GM23338 (cell line): ENCODE data around the gene SAA2. TPM values are rescaled to one million over a fixed set of nuclear protein-coding genes. Genes with fewer than 3 reads are reported as not detected.
"Not testable (repeated sequence)": the region's sequence is repeated elsewhere in the genome, so short reads cannot be mapped to it uniquely, and the experiment has no call there.

Experiments
- ATAC-seq: fragments of 200-7000 bp; cut with Tn5 transposase; 3 replicates; pipeline ENCODE4 v1.9.1; 2020
- DNase-seq: peaks from one replicate; pipeline ENCODE4 v3.0.0-alpha.2; 2015; ENCODE audit warnings: low spot score
- H2AFZ ChIP-seq: fragments of 200-600 bp; sonication (generic); 2 replicates; pipeline ENCODE4 v1.8.0; 2016; ENCODE audit warnings: antibody characterized with exemption, mild to moderate bottlenecking, moderate library complexity
- H3F3A ChIP-seq: fragments of 200-600 bp; sonication (generic); replicated peaks from 2 replicates; pipeline ENCODE4 v1.8.0; 2017; ENCODE audit warnings: antibody characterized with exemption, mixed run types, low read depth
- H3K27ac ChIP-seq: fragments of 200-600 bp; sonication (generic); 2 replicates; pipeline ENCODE4 v1.6.1; 2016; ENCODE audit warnings: low read depth
- H3K27me3 ChIP-seq: fragments of 200-600 bp; sonication (generic); 2 replicates; pipeline ENCODE4 v1.8.0; 2016; ENCODE audit warnings: mild to moderate bottlenecking, mixed run types, moderate library complexity; ENCODE audit not compliant: insufficient read depth
- H3K36me3 ChIP-seq: fragments of 200-600 bp; sonication (generic); 2 replicates; pipeline ENCODE4 v1.8.0; 2016; ENCODE audit warnings: mild to moderate bottlenecking; ENCODE audit not compliant: insufficient read depth
- H3K4me1 ChIP-seq: fragments of 200-600 bp; sonication (generic); 2 replicates; pipeline ENCODE4 v1.8.0; 2016; ENCODE audit warnings: mild to moderate bottlenecking, moderate library complexity; ENCODE audit not compliant: insufficient read depth
- H3K4me2 ChIP-seq: fragments of 200-600 bp; sonication (generic); 2 replicates; pipeline ENCODE4 v1.7.1; 2017; ENCODE audit warnings: mixed run types
- H3K4me3 ChIP-seq: fragments of 200-600 bp; sonication (generic); 2 replicates; pipeline ENCODE4 v1.6.1; 2016; ENCODE audit warnings: mixed run types
- H3K79me2 ChIP-seq: fragments of 200-600 bp; sonication (generic); replicated peaks from 2 replicates; pipeline ENCODE4 v1.8.0; 2017; ENCODE audit warnings: mild to moderate bottlenecking; ENCODE audit not compliant: insufficient read depth
- H3K9me2 ChIP-seq: fragments of 200-600 bp; sonication (generic); 2 replicates; pipeline ENCODE4 v1.8.0; 2017; ENCODE audit not compliant: insufficient read depth
- H4K20me1 ChIP-seq: fragments of 200-600 bp; sonication (generic); replicated peaks from 2 replicates; pipeline ENCODE4 v1.8.0; 2017; ENCODE audit warnings: mild to moderate bottlenecking; ENCODE audit not compliant: insufficient read depth
- H3K27ac Mint-ChIP-seq: 2 replicates; pipeline ENCODE4 v1.8.0; 2020; ENCODE audit warnings: inconsistent platforms, mild to moderate bottlenecking, moderate library complexity, mixed read lengths
- H3K27me3 Mint-ChIP-seq: 3 replicates; pipeline ENCODE4 v1.8.0; 2022; ENCODE audit warnings: low read depth, mild to moderate bottlenecking, moderate library complexity, mixed read lengths, inconsistent platforms; ENCODE audit not compliant: insufficient read depth, poor library complexity
- H3K36me3 Mint-ChIP-seq: 3 replicates; pipeline ENCODE4 v1.8.0; 2021; ENCODE audit warnings: low read depth, mild to moderate bottlenecking, inconsistent platforms, moderate library complexity, mixed read lengths
- H3K4me1 Mint-ChIP-seq: 3 replicates; pipeline ENCODE4 v1.8.0; 2020; ENCODE audit warnings: mild to moderate bottlenecking, inconsistent platforms, mixed read lengths
- H3K4me3 Mint-ChIP-seq: 3 replicates; pipeline ENCODE4 v1.8.0; 2021; ENCODE audit warnings: moderate library complexity, mild to moderate bottlenecking, inconsistent platforms, mixed read lengths
- H3K9me3 Mint-ChIP-seq: 3 replicates; pipeline ENCODE4 v1.8.0; 2020; ENCODE audit warnings: moderate library complexity, mild to moderate bottlenecking, inconsistent platforms, mixed read lengths
- CREB1 ChIP-seq: fragments of 250-450 bp; sonication (Bioruptor Pico); IDR thresholded peaks from 2 replicates; pipeline ENCODE4 v1.5.0; 2020; ENCODE audit warnings: low read depth, mild to moderate bottlenecking, moderate library complexity
- ETS1 ChIP-seq: IDR thresholded peaks from 2 replicates; pipeline ENCODE4 v1.6.1; 2016; ENCODE audit warnings: antibody characterized with exemption
- JUNB ChIP-seq: IDR thresholded peaks from one replicate; pipeline ENCODE4 v1.6.1; 2016; ENCODE audit warnings: antibody characterized with exemption; ENCODE audit not compliant: unreplicated experiment
- STAT1 ChIP-seq: IDR thresholded peaks from one replicate; pipeline ENCODE4 v1.6.1; 2016; ENCODE audit warnings: antibody characterized with exemption; ENCODE audit not compliant: unreplicated experiment
- ZNF114 ChIP-seq: fragments of 250-450 bp; sonication (Bioruptor Pico); IDR thresholded peaks from 2 replicates; pipeline ENCODE4 v1.5.0; 2020; ENCODE audit warnings: mild to moderate bottlenecking, moderate library complexity
- ZNF331 ChIP-seq: fragments of 250-450 bp; sonication (Bioruptor Pico); IDR thresholded peaks from 2 replicates; pipeline ENCODE4 v1.5.0; 2020; ENCODE audit warnings: low read depth, mild to moderate bottlenecking, moderate library complexity
- polyA plus RNA-seq: library from polyadenylated mRNA; unstranded; fragments of >200 nt; fragmentation: Nextera tagmentation; extraction: Ambion mirVana; gene quantifications from 2 replicates; pipeline ENCODE4 v1.2.1, GENCODE V29; 2016
- total RNA-seq: library from RNA; depleted of rRNA; stranded (reverse); fragments of >200 nt; shearing (Covaris generic); gene quantifications from 2 replicates; pipeline ENCODE4 v1.2.3, GENCODE V29; 2014
- TF ChIP-seq, protein P1 (sequence below), 2 experiments: fragments of 200-600 bp in 1 of 2; sonication (generic) in 1 of 2; conservative IDR thresholded peaks; 2 replicates each; pipeline versions ENCODE4 v1.5.1 to v1.6.1; 2016 to 2017; ENCODE audit warnings: antibody characterized with exemption in 2 of 2, low read depth in 2 of 2, mild to moderate bottlenecking in 2 of 2, moderate library complexity in 1 of 2

Gene SAA2
- total and polyA plus RNA-seq, 2 experiments from 2014 or later = not detected

- not testable (repeated sequence) for H3K4me3 ChIP-seq, H3K4me1 ChIP-seq, H3F3A ChIP-seq, H2AFZ ChIP-seq, H3K27ac Mint-ChIP-seq, H3K4me2 ChIP-seq, H3K27me3 ChIP-seq, H3K27me3 Mint-ChIP-seq, H3K4me3 Mint-ChIP-seq, H3K79me2 ChIP-seq, DNase-seq, H4K20me1 ChIP-seq, H3K36me3 Mint-ChIP-seq, H3K4me1 Mint-ChIP-seq, H3K36me3 ChIP-seq, H3K9me3 Mint-ChIP-seq, H3K27ac ChIP-seq, H3K9me2 ChIP-seq
- ATAC-seq = peak; percentile 75
Measured at GRCh38 chr11:18269252-18269651, 20.8 kb upstream of the SAA2 start.

DNA sequence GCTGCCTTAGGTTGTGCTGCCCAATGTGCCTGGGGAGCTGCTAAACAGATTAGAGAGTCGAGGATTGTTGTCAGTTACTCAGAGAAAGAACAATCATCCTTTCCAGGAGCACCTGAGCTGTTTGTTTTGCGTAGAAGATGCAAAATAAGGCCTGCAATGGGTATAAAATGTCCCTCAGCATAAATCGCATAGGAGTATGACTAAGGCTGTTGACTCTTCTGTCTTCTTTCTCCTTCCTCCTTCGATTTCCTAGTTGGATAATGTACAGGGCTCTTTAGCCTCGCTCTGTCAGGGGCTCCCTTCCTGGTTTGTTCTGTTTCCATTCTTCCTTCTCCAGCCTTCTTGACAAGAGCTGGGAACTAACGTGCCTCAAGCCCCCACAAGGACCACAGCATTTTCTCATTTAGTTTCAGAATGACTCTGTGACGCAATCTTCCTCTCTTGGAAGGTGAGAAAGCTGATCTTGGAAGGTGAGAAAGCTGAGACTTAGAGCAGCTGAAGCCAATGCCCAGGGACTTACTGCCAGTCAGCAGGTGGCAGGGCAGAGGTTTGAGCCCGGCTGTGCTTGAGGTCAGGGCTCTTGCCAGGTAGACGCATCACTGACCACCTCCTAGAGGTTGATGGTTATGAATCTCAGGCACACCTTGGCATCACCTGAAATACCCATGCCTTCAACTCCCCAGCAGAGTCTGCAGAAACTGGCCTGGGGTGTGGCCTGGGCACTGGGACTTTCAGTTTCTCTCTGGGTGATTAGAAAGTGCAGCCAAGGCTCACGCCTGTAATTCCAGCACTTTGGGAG, 19.1 kb upstream of the SAA2 start:
- not testable (repeated sequence) for H3K27me3 ChIP-seq, H3K27ac Mint-ChIP-seq, ATAC-seq, H4K20me1 ChIP-seq, H3K4me2 ChIP-seq, H3K4me3 Mint-ChIP-seq, H3K4me3 ChIP-seq, H3K27me3 Mint-ChIP-seq, H3K4me1 ChIP-seq, DNase-seq, H2AFZ ChIP-seq, H3K9me3 Mint-ChIP-seq, H3K36me3 ChIP-seq, H3K36me3 Mint-ChIP-seq, H3K9me2 ChIP-seq, H3K27ac ChIP-seq, H3F3A ChIP-seq, H3K4me1 Mint-ChIP-seq, H3K79me2 ChIP-seq

GRCh38 chr11:18265949-18266348, 17.5 kb upstream of the SAA2 start, which contains the start of gene SAA1:
SAA1 (plus strand) TSS chr11:18266264; CDS start chr11:18266888, 624 bp downstream.
- no peak for TF ChIP-seq ZNF331 (CRISPR knock-in tag)
- TF ChIP-seq ZNF114 (CRISPR knock-in tag) = no peak
- no peak for TF ChIP-seq STAT1
- no peak for TF ChIP-seq CREB1 (CRISPR knock-in tag)
- no peak for TF ChIP-seq JUNB
- no peak for TF ChIP-seq ETS1
- TF ChIP-seq, protein P1, sequence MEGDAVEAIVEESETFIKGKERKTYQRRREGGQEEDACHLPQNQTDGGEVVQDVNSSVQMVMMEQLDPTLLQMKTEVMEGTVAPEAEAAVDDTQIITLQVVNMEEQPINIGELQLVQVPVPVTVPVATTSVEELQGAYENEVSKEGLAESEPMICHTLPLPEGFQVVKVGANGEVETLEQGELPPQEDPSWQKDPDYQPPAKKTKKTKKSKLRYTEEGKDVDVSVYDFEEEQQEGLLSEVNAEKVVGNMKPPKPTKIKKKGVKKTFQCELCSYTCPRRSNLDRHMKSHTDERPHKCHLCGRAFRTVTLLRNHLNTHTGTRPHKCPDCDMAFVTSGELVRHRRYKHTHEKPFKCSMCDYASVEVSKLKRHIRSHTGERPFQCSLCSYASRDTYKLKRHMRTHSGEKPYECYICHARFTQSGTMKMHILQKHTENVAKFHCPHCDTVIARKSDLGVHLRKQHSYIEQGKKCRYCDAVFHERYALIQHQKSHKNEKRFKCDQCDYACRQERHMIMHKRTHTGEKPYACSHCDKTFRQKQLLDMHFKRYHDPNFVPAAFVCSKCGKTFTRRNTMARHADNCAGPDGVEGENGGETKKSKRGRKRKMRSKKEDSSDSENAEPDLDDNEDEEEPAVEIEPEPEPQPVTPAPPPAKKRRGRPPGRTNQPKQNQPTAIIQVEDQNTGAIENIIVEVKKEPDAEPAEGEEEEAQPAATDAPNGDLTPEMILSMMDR (conservative IDR thresholded peaks at IDR 0.05; ENCODE audit: low read depth in 2 of 2) = no peak
- Histone ChIP-seq H3K9me2 (peaks cover 12% of the 10 kb centered on the region; the same call in 1 of the 2 replicates), H3K4me2 (no peak within 1 kb of the TSS), H3K4me1 (no peaks in the 10 kb centered on the region; the same call in 1 of the 2 replicates), H2AFZ (no peak within 1 kb of the TSS), H3K27ac (no peak within 1 kb of the TSS), H3K4me3 (no peak within 1 kb of the TSS), H3K79me2 (no peaks in the 10 kb centered on the region), H3K27me3 (no peaks in the 10 kb centered on the region), H3K36me3 (no peaks in the 10 kb centered on the region), H3F3A (no peaks in the 10 kb centered on the region), H4K20me1 (no peaks in the 10 kb centered on the region)
- DNase-seq = no peak
- no peaks in the 10 kb centered on the region for H3K4me1 Mint-ChIP-seq
- no peak within 1 kb of the TSS for H3K27ac Mint-ChIP-seq
- H3K36me3 Mint-ChIP-seq = no peaks in the 10 kb centered on the region
- H3K27me3 Mint-ChIP-seq = peaks cover 2% of the 10 kb centered on the region
- no peak for ATAC-seq
- no peak within 1 kb of the TSS for H3K4me3 Mint-ChIP-seq
- no peaks in the 10 kb centered on the region for H3K9me3 Mint-ChIP-seq
